HepG2 (cell line): ENCODE data around the gene PPP3R1. TPM values are rescaled to one million over a fixed set of nuclear protein-coding genes. Genes with fewer than 3 reads are reported as not detected.

Experiments used
- GZF1 ChIP-seq: sonication (generic); formaldehyde crosslinking; IDR thresholded peaks from 2 replicates; pipeline ENCODE4 v1.5.1; 2020; ENCODE audit warnings: mild to moderate bottlenecking, missing genetic modification reagents
- KAT8 ChIP-seq: IDR thresholded peaks from 2 replicates; pipeline ENCODE4 v1.6.1; 2016; ENCODE audit warnings: missing genetic modification reagents, missing compliant biosample characterization
- KLF13 ChIP-seq: sonication (generic); formaldehyde crosslinking; IDR thresholded peaks from 2 replicates; pipeline ENCODE4 v1.4.0; 2020; ENCODE audit warnings: mild to moderate bottlenecking, missing genetic modification reagents
- MIXL1 ChIP-seq: IDR thresholded peaks from 2 replicates; pipeline ENCODE4 v1.6.1; 2016
- PHF5A ChIP-seq: IDR thresholded peaks from one replicate; pipeline ENCODE4 v1.6.1; 2018; ENCODE audit warnings: low read depth, missing genetic modification reagents; ENCODE audit not compliant: unreplicated experiment
- POLR2AphosphoS5 ChIP-seq: IDR thresholded peaks from 2 replicates; pipeline ENCODE4 v1.6.1; 2012; ENCODE audit warnings: low read depth, low read length
- RAD21 ChIP-seq: fragments of 450-650 bp; formaldehyde crosslinking; IDR thresholded peaks from 2 replicates; pipeline ENCODE4 v1.5.0; 2020; ENCODE audit warnings: mild to moderate bottlenecking
- SALL1 ChIP-seq: sonication (generic); formaldehyde crosslinking; IDR thresholded peaks from 2 replicates; pipeline ENCODE4 v1.8.0; 2022; ENCODE audit warnings: mild to moderate bottlenecking, missing genetic modification reagents
- SAP130 ChIP-seq: IDR thresholded peaks from 2 replicates; pipeline ENCODE4 v1.6.1; 2016; ENCODE audit warnings: low read depth
- TP53 ChIP-seq: sonication (generic); formaldehyde crosslinking; conservative IDR thresholded peaks from 2 replicates; pipeline ENCODE4 v1.4.0; 2020; ENCODE audit warnings: missing genetic modification reagents
- ZEB1 ChIP-seq: IDR thresholded peaks from 2 replicates; pipeline ENCODE4 v1.6.1; 2012; ENCODE audit warnings: mild to moderate bottlenecking, low read depth, inconsistent platforms; ENCODE audit not compliant: insufficient replicate concordance
- ZNF350 ChIP-seq: sonication (generic); formaldehyde crosslinking; IDR thresholded peaks from 2 replicates; pipeline ENCODE4 v1.4.0; 2020; ENCODE audit warnings: mild to moderate bottlenecking, low read depth, missing genetic modification reagents, borderline replicate concordance
- ZNF530 ChIP-seq: sonication (generic); formaldehyde crosslinking; IDR thresholded peaks from 2 replicates; pipeline ENCODE4 v1.5.0; 2020; ENCODE audit warnings: low read depth, mild to moderate bottlenecking, missing genetic modification reagents
- ZNF605 ChIP-seq: sonication (generic); formaldehyde crosslinking; IDR thresholded peaks from 2 replicates; pipeline ENCODE4 v1.8.0; 2022; ENCODE audit warnings: mild to moderate bottlenecking, missing genetic modification reagents
- ZNF629 ChIP-seq: sonication (generic); formaldehyde crosslinking; conservative IDR thresholded peaks from 2 replicates; pipeline ENCODE4 v1.5.0; 2020; ENCODE audit warnings: missing genetic modification reagents
- ZSCAN9 ChIP-seq: IDR thresholded peaks from 2 replicates; pipeline ENCODE4 v1.6.1; 2016; ENCODE audit warnings: borderline replicate concordance
- polyA plus RNA-seq, 8 experiments: library from polyadenylated mRNA; depleted of rRNA in 3 of 8; stranded (reverse) in 7 of 8; unstranded in 1 of 8; fragments of >200 nt; fragmentation: Illumina TruSeq in 4 of 8; extraction: Trizol in 4 of 8; gene quantifications; 2 replicates each; pipeline versions ENCODE4 v1.2.1 to v1.2.3, GENCODE V29; 2011 to 2016; ENCODE audit warnings: low read depth in 4 of 8, missing spikeins in 1 of 8, mixed read lengths in 1 of 8; ENCODE audit not compliant: insufficient read depth in 1 of 8
- total RNA-seq, 5 experiments: library from RNA; depleted of rRNA; stranded (reverse); fragments of >200 nt; fragmentation: Illumina TruSeq; extraction: Trizol; gene quantifications; 2 replicates each; pipeline ENCODE4 v1.2.3, GENCODE V29; 2016; ENCODE audit warnings: low read depth in 1 of 5
- TF ChIP-seq, protein P1 (sequence below): sonication (generic); formaldehyde crosslinking; IDR thresholded peaks from 2 replicates; pipeline ENCODE4 v1.9.0; 2021; ENCODE audit warnings: missing genetic modification reagents, mild to moderate bottlenecking, borderline replicate concordance
- TF ChIP-seq, protein P2 (sequence below): IDR thresholded peaks from 2 replicates; pipeline ENCODE4 v1.6.1; 2012; ENCODE audit warnings: low read depth, low read length, improper control_type of control experiment
- TF ChIP-seq, protein P3 (sequence below): IDR thresholded peaks from 2 replicates; pipeline ENCODE4 v1.6.1; 2016; ENCODE audit warnings: mild to moderate bottlenecking
- TF ChIP-seq, protein P4 (sequence below): sonication (generic); formaldehyde crosslinking; IDR thresholded peaks from 2 replicates; pipeline ENCODE4 v1.4.0; 2020; ENCODE audit warnings: missing genetic modification reagents
- TF ChIP-seq, protein P5 (sequence below): sonication (generic); formaldehyde crosslinking; IDR thresholded peaks from 2 replicates; pipeline ENCODE4 v1.5.0; 2020; ENCODE audit warnings: mild to moderate bottlenecking, missing genetic modification reagents, moderate library complexity
- TF ChIP-seq, protein P6 (sequence below): sonication (generic); formaldehyde crosslinking; IDR thresholded peaks from 2 replicates; pipeline ENCODE4 v1.4.0; 2020; ENCODE audit warnings: missing genetic modification reagents

PPP3R1 gene
- total and polyA plus RNA-seq, 2 of the 13 experiments (the other 11 are each of a cell fraction or from before 2014, with no cell fraction given), result 11.6 to 25.7 TPM

DNA sequence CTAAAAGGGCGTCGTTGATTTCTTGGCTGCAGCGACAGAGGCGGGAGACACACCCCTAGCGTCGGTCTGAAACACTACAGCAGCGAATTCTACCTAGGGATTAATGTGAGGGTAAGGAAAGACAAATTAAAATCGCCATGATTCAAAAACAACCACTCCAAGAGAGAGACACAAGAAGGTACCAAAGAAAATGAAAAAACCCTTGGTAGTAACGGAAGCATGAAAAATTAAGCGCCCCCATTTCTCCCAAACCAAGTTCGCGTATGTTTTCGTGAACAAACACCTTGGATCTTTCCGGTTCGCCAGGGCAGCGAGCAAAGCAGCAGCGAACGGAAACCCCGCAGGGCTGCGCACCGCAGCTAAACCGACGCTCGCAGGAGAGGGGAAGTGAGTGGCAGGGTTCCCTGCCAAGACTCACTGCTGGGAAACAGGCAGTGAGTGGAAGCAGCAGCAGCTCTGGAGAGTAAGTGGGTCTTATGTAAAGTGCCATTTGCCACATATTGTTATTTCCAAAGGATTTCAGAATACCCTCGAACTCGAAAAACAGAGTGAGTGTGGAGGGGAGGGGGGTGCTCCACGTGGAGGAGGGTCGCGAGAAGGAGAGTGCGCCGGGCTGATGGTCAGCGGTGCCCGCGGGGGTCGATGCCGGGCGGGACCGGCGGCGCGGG is 1.0 kb downstream of the PPP3R1 start (continued):
- TF ChIP-seq, protein P1, sequence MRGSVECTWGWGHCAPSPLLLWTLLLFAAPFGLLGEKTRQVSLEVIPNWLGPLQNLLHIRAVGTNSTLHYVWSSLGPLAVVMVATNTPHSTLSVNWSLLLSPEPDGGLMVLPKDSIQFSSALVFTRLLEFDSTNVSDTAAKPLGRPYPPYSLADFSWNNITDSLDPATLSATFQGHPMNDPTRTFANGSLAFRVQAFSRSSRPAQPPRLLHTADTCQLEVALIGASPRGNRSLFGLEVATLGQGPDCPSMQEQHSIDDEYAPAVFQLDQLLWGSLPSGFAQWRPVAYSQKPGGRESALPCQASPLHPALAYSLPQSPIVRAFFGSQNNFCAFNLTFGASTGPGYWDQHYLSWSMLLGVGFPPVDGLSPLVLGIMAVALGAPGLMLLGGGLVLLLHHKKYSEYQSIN (CRISPR knock-in tag), result no peak
- TF ChIP-seq SAP130 (CRISPR knock-in tag) (peak; percentile 83), KAT8 (CRISPR knock-in tag) (0 out of 2 replicates have a peak, but pooled peaks have one; percentile 7), POLR2AphosphoS5 (peak; percentile 31; the same call in 1 of the 2 replicates), ZNF530 (no peak), ZSCAN9 (CRISPR knock-in tag) (peak; percentile 65; the same call in 1 of the 2 replicates), RAD21 (peak; percentile 51; the same call in 1 of the 2 replicates), SALL1 (CRISPR knock-in tag) (peak; percentile 25; the same call in 1 of the 2 replicates), ZNF350 (CRISPR knock-in tag) (0 out of 2 replicates have a peak, but pooled peaks have one; percentile 70), ZNF629 (CRISPR knock-in tag) (0 out of 2 replicates have a peak, but pooled peaks have one; percentile 21), GZF1 (CRISPR knock-in tag) (peak; percentile 57; the same call in 1 of the 2 replicates), ZEB1 (no peak), PHF5A (CRISPR knock-in tag) (peak; percentile 19), KLF13 (CRISPR knock-in tag) (no peak), TP53 (CRISPR knock-in tag) (0 out of 2 replicates have a peak, but pooled peaks have one; percentile 68), ZNF605 (peak; percentile 46; the same call in 1 of the 2 replicates), MIXL1 (CRISPR knock-in tag) (0 out of 2 replicates have a peak, but pooled peaks have one; percentile 9)
- TF ChIP-seq, protein P2, sequence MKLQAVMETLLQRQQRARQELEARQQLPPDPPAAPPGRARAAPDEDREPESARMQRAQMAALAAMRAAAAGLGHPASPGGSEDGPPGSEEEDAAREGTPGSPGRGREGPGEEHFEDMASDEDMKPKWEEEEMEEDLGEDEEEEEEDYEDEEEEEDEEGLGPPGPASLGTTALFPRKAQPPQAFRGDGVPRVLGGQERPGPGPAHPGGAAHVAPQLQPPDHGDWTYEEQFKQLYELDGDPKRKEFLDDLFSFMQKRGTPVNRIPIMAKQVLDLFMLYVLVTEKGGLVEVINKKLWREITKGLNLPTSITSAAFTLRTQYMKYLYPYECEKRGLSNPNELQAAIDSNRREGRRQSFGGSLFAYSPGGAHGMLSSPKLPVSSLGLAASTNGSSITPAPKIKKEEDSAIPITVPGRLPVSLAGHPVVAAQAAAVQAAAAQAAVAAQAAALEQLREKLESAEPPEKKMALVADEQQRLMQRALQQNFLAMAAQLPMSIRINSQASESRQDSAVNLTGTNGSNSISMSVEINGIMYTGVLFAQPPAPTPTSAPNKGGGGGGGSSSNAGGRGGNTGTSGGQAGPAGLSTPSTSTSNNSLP, result peak; percentile 75; the same call in 1 of the 2 replicates
- TF ChIP-seq, protein P3, sequence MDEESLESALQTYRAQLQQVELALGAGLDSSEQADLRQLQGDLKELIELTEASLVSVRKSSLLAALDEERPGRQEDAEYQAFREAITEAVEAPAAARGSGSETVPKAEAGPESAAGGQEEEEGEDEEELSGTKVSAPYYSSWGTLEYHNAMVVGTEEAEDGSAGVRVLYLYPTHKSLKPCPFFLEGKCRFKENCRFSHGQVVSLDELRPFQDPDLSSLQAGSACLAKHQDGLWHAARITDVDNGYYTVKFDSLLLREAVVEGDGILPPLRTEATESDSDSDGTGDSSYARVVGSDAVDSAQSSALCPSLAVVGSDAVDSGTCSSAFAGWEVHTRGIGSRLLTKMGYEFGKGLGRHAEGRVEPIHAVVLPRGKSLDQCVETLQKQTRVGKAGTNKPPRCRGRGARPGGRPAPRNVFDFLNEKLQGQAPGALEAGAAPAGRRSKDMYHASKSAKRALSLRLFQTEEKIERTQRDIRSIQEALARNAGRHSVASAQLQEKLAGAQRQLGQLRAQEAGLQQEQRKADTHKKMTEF (CRISPR knock-in tag), result 0 out of 2 replicates have a peak, but pooled peaks have one; percentile 13
- TF ChIP-seq, protein P4, sequence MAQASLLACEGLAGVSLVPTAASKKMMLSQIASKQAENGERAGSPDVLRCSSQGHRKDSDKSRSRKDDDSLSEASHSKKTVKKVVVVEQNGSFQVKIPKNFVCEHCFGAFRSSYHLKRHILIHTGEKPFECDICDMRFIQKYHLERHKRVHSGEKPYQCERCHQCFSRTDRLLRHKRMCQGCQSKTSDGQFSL (CRISPR knock-in tag), result no peak
- TF ChIP-seq, protein P5, sequence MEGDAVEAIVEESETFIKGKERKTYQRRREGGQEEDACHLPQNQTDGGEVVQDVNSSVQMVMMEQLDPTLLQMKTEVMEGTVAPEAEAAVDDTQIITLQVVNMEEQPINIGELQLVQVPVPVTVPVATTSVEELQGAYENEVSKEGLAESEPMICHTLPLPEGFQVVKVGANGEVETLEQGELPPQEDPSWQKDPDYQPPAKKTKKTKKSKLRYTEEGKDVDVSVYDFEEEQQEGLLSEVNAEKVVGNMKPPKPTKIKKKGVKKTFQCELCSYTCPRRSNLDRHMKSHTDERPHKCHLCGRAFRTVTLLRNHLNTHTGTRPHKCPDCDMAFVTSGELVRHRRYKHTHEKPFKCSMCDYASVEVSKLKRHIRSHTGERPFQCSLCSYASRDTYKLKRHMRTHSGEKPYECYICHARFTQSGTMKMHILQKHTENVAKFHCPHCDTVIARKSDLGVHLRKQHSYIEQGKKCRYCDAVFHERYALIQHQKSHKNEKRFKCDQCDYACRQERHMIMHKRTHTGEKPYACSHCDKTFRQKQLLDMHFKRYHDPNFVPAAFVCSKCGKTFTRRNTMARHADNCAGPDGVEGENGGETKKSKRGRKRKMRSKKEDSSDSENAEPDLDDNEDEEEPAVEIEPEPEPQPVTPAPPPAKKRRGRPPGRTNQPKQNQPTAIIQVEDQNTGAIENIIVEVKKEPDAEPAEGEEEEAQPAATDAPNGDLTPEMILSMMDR (CRISPR knock-in tag), result peak; percentile 72
- TF ChIP-seq, protein P6, sequence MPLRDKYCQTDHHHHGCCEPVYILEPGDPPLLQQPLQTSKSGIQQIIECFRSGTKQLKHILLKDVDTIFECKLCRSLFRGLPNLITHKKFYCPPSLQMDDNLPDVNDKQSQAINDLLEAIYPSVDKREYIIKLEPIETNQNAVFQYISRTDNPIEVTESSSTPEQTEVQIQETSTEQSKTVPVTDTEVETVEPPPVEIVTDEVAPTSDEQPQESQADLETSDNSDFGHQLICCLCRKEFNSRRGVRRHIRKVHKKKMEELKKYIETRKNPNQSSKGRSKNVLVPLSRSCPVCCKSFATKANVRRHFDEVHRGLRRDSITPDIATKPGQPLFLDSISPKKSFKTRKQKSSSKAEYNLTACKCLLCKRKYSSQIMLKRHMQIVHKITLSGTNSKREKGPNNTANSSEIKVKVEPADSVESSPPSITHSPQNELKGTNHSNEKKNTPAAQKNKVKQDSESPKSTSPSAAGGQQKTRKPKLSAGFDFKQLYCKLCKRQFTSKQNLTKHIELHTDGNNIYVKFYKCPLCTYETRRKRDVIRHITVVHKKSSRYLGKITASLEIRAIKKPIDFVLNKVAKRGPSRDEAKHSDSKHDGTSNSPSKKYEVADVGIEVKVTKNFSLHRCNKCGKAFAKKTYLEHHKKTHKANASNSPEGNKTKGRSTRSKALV (CRISPR knock-in tag), result peak; percentile 56; the same call in 1 of the 2 replicates
